Measurements from ENCODE around the gene SEC23B.
A peak's percentile ranks its signal among the peaks of the same experiment; 100 is the strongest.

Gene SEC23B

DNA sequence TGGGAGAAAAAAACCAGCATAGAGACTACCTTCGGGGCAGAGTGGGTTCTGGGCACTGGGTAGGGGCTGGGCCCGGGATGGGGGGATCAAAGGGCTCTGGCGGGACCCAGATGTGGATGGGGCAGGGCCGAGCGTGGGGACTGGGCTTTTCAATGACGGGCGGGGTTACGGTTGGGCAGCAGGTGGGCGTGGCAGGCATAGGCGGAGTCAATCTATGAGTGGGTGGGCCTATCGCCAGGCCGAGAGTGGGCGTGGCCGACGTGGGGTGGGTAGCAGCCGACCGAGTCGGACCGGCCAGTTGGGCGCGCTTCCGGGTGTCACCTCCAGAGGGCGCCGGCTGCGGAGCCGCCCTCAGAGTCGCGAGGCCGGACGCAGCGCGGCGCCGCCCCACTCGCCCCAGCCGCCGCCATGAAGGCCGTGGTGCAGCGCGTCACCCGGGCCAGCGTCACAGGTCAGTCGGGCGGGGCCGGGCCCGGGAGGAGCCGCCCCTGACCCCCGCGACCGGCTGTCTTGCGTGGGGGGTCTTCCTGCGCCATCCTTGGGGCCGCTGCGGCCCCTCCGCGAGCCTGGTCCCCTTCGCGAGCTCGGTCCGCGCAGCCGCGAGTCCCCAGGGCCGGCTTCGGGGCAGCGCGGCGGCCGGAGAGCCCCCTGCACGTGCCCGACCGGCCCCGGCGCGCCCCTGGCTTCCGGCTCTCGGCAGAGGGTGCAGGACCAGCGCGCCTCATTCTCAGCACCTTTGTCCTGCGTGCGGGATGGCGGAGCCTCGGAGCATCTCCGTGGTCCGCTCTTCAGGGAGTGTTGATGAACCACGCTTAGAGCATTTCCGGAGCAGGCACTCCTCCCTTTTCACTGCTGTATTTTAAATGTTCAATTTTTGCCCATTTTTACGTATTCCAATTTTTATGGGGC is 80.2 kb downstream of the SEC23B start, which contains the start of gene DTD1:
Gene DTD1 (plus strand): TSS at position 390 of the 909 bp plus-strand sequence. CDS start 19 bp downstream, at position 409.
- DNase-seq (ENCODE audit: low spot score), result peak; percentile 91

- DNase-seq (ENCODE audit: low spot score), result no peak
These were observed 80.8 kb downstream of the SEC23B start for GRCh38 chr20:18588574-18588933.

GRCh38 chr20:18589941-18590674 is 82.4 kb downstream of the SEC23B start:
- no peak for DNase-seq (ENCODE audit: low spot score)

DNA sequence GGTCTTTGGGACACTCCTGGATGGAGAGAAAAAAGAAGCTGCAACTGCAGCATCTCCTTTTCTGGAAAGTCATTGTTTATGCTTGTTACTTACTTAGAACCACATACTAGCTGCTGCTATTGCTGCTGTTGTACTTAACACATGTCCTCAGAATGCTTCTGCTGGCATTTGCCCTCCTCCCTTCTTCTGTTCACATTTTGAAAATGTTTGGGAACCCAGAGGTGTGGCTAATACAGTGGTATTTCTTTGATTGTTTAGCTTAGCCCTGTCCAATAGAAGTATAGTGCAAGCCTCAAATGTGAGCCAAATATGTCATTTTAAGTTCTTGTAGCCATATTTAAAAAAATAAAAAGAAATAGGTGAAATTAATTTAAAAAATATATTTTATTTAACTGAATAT is 88.5 kb downstream of the SEC23B start:
- no peak for DNase-seq (ENCODE audit: low spot score)

- no peak for DNase-seq (ENCODE audit: low spot score)
These were observed 102.0 kb downstream of the SEC23B start for GRCh38 chr20:18609741-18610140.

All from left forelimb (tissue), 1 donor.